SK-N-SH (cell line): ENCODE data around the gene BSG. TPM values are rescaled to one million over a fixed set of nuclear protein-coding genes. Genes with fewer than 3 reads are reported as not detected.

Experiments
- CTCF ChIA-PET: fragments of 300-600, 350-600 bp; formaldehyde crosslinking; extraction: SDS; loops from one replicate; lab custom pipeline; 2021; lab: Yijun Ruan, JAX
- POLR2A ChIA-PET: fragments of 350-600 bp; sonication (Branson Sonifier 250); formaldehyde crosslinking; extraction: SDS; loops from one replicate; lab custom pipeline; 2020; ENCODE audit warnings: antibody characterized with exemption, inconsistent platforms; lab: Yijun Ruan, JAX
- DNase-seq: peaks from one replicate; pipeline ENCODE4 v3.0.0; 2012
- H2AFZ ChIP-seq: fragments of 200-600 bp; sonication (generic); 2 replicates; pipeline ENCODE4 v1.8.1; 2016; ENCODE audit warnings: antibody characterized with exemption, mild to moderate bottlenecking, low read depth
- H3F3A ChIP-seq: fragments of 200-600 bp; sonication (generic); replicated peaks from 2 replicates; pipeline ENCODE3; 2016; ENCODE audit warnings: antibody characterized with exemption, mild to moderate bottlenecking; ENCODE audit not compliant: insufficient read depth
- H3K27ac ChIP-seq, 2 experiments: fragments of 200-500 bp in 1 of 2; fragments of 200-600 bp in 1 of 2; sonication (Bioruptor generic) in 1 of 2; sonication (generic), shearing (Covaris generic) in 1 of 2; 2 replicates each; pipeline versions ENCODE4 v1.5.1 to v1.6.1; 2014 to 2016; ENCODE audit warnings: low read depth in 2 of 2, inconsistent platforms in 1 of 2, low read length in 1 of 2, mild to moderate bottlenecking in 1 of 2, mixed read lengths in 1 of 2
- H3K27me3 ChIP-seq: fragments of 200-600 bp; sonication (generic), shearing (Covaris generic); 2 replicates; pipeline ENCODE4 v1.6.1; 2016; ENCODE audit warnings: mixed run types; ENCODE audit not compliant: insufficient read depth
- H3K36me3 ChIP-seq, 2 experiments: fragments of 200-500 bp in 1 of 2; fragments of 200-600 bp in 1 of 2; sonication (Bioruptor generic) in 1 of 2; sonication (generic) in 1 of 2; replicated peaks in 1 of 2; 2 replicates each; pipeline versions ENCODE3 to v1.5.1; 2014 to 2016; ENCODE audit warnings: low read length in 1 of 2, mild to moderate bottlenecking in 1 of 2; ENCODE audit not compliant: insufficient read depth in 2 of 2, control insufficient read depth in 1 of 2
- H3K4me1 ChIP-seq, 2 experiments: fragments of 200-500 bp in 1 of 2; fragments of 200-600 bp in 1 of 2; sonication (Bioruptor generic) in 1 of 2; sonication (generic), shearing (Covaris generic) in 1 of 2; 2 replicates each; pipeline versions ENCODE4 v1.5.1 to v1.6.1; 2014 to 2016; ENCODE audit warnings: low read depth in 1 of 2, low read length in 1 of 2, mixed run types in 1 of 2; ENCODE audit not compliant: insufficient read depth in 2 of 2, control insufficient read depth in 1 of 2
- H3K4me2 ChIP-seq: fragments of 200-600 bp; sonication (generic), shearing (Covaris generic); 2 replicates; pipeline ENCODE4 v1.6.1; 2017; ENCODE audit warnings: mixed run types
- H3K4me3 ChIP-seq, 2 experiments: fragments of 200-500 bp in 1 of 2; fragments of 200-600 bp in 1 of 2; sonication (Bioruptor generic) in 1 of 2; sonication (generic), shearing (Covaris generic) in 1 of 2; 2 replicates each; pipeline versions ENCODE4 v1.5.1 to v1.8.1; 2014 to 2016; ENCODE audit warnings: low read depth in 2 of 2, inconsistent platforms in 1 of 2, low read length in 1 of 2, mild to moderate bottlenecking in 1 of 2, mixed read lengths in 1 of 2, moderate library complexity in 1 of 2
- H3K79me2 ChIP-seq: fragments of 200-600 bp; sonication (generic); 2 replicates; pipeline ENCODE4 v1.8.1; 2017; ENCODE audit warnings: mild to moderate bottlenecking; ENCODE audit not compliant: insufficient read depth
- H3K9ac ChIP-seq: fragments of 200-600 bp; sonication (generic); 2 replicates; pipeline ENCODE4 v1.6.1; 2017; ENCODE audit warnings: mixed run types
- H3K9me2 ChIP-seq: fragments of 200-600 bp; sonication (generic); 2 replicates; pipeline ENCODE4 v1.6.1; 2017; ENCODE audit warnings: mixed run types
- H3K9me3 ChIP-seq: fragments of 200-600 bp; sonication (generic); 2 replicates; pipeline ENCODE4 v1.6.1; 2017; ENCODE audit warnings: mixed run types, mild to moderate bottlenecking, moderate library complexity
- H4K20me1 ChIP-seq: fragments of 200-600 bp; sonication (generic); 2 replicates; pipeline ENCODE4 v1.6.1; 2017; ENCODE audit warnings: mild to moderate bottlenecking, mixed run types; ENCODE audit not compliant: insufficient read depth
- CTCF ChIP-seq: fragments of 200-600 bp; sonication (generic); IDR thresholded peaks from 2 replicates; pipeline ENCODE4 v1.6.1; 2017; ENCODE audit warnings: antibody characterized with exemption, mild to moderate bottlenecking, moderate library complexity
- ELF1 ChIP-seq: IDR thresholded peaks from 2 replicates; pipeline ENCODE4 v1.4.0; 2012
- FOSL2 ChIP-seq: IDR thresholded peaks from 2 replicates; pipeline ENCODE4 v1.4.0; 2012; ENCODE audit warnings: low read depth, mild to moderate bottlenecking, moderate library complexity, borderline replicate concordance
- FOXJ3 ChIP-seq: sonication (generic); formaldehyde crosslinking; IDR thresholded peaks from 2 replicates; pipeline ENCODE4 v1.5.1; 2020; ENCODE audit warnings: mild to moderate bottlenecking, missing genetic modification reagents
- GABPA ChIP-seq: IDR thresholded peaks from 2 replicates; pipeline ENCODE4 v1.4.0; 2012; ENCODE audit warnings: low read depth, mild to moderate bottlenecking
- MAX ChIP-seq: IDR thresholded peaks from 2 replicates; pipeline ENCODE4 v1.4.0; 2012; ENCODE audit warnings: low read depth
- NRF1 ChIP-seq: IDR thresholded peaks from 2 replicates; pipeline ENCODE4 v1.6.1; 2012; ENCODE audit warnings: low read depth, mild to moderate bottlenecking, low read length
- PBX3 ChIP-seq: IDR thresholded peaks from 2 replicates; pipeline ENCODE4; 2012
- POLR2AphosphoS5 ChIP-seq: IDR thresholded peaks from 2 replicates; pipeline ENCODE4 v1.6.1; 2012; ENCODE audit warnings: low read depth, low read length
- RAD21 ChIP-seq: IDR thresholded peaks from 2 replicates; pipeline ENCODE4 v1.6.1; 2012; ENCODE audit warnings: mild to moderate bottlenecking, low read length
- RCOR1 ChIP-seq: fragments of 150-350 bp; IDR thresholded peaks from 2 replicates; pipeline ENCODE4 v1.6.1; 2017; ENCODE audit warnings: antibody characterized with exemption, low read length
- REST ChIP-seq: IDR thresholded peaks from 2 replicates; pipeline ENCODE4 v1.6.1; 2012; ENCODE audit warnings: mild to moderate bottlenecking, low read depth, low read length, moderate library complexity
- RFX5 ChIP-seq: IDR thresholded peaks from 2 replicates; pipeline ENCODE4 v1.6.1; 2012; ENCODE audit warnings: mild to moderate bottlenecking, improper control_type of control experiment, low read length
- RXRA ChIP-seq: IDR thresholded peaks from 2 replicates; pipeline ENCODE4 v1.4.0; 2012; ENCODE audit warnings: low read depth, mild to moderate bottlenecking, borderline replicate concordance
- SIN3A ChIP-seq: IDR thresholded peaks from 2 replicates; pipeline ENCODE4 v1.6.1; 2012; ENCODE audit warnings: low read depth, mild to moderate bottlenecking, low read length, moderate library complexity, borderline replicate concordance
- SMC3 ChIP-seq: IDR thresholded peaks from 2 replicates; pipeline ENCODE4 v1.6.1; 2012; ENCODE audit warnings: low read depth, low read length, improper control_type of control experiment
- TEAD4 ChIP-seq: IDR thresholded peaks from 2 replicates; pipeline ENCODE4 v1.4.0; 2012; ENCODE audit warnings: mild to moderate bottlenecking, borderline replicate concordance; ENCODE audit not compliant: insufficient read depth
- WGBS: methylation state at CpG from one replicate; pipeline ENCODE4 v1.1.6; 2017; ENCODE audit warnings: low lambda C conversion rate; 5-methylcytosine and 5-hydroxymethylcytosine counted together
- polyA plus RNA-seq, 3 experiments: library from polyadenylated mRNA; depleted of rRNA; stranded (reverse); fragments of >200 nt; gene quantifications; 2 replicates each; pipeline ENCODE4 v1.2.3, GENCODE V29; 2012

BSG gene
- polyA plus RNA-seq, 1 of the 3 experiments (the other 2 are of a cell fraction), result 835 TPM

- TF ChIP-seq CTCF (no peak), ELF1 (no peak), RAD21 (no peak), RFX5 (no peak), FOXJ3 (no peak), REST (peak; percentile 65; the same call in 1 of the 2 replicates)
These were observed 25.3 kb downstream of the BSG start (continued) for GRCh38 chr19:597406-598315.

- Histone ChIP-seq H3K9me3 (no peaks in the 10 kb centered on the region), H3K4me3 (no peak overlapping the region), H3K27ac (no peak overlapping the region), H3K4me1 (peaks cover 0 to 3% of the 10 kb centered on the region in 2 experiments; a peak in 1 of 4 replicates), H2AFZ (no peak overlapping the region), H4K20me1 (peaks cover 15% of the 10 kb centered on the region), H3K27me3 (no peaks in the 10 kb centered on the region), H3F3A (peaks cover 3% of the 10 kb centered on the region), H3K36me3 (no peaks in the 10 kb centered on the region), H3K4me2 (no peak overlapping the region), H3K9ac (no peak overlapping the region), H3K79me2 (peaks cover 4% of the 10 kb centered on the region; the same call in 1 of the 2 replicates), H3K9me2 (no peaks in the 10 kb centered on the region)
- TF ChIP-seq GABPA (no peak), RXRA (no peak), SIN3A (no peak), SMC3 (no peak), NRF1 (no peak), RAD21 (no peak), MAX (no peak), PBX3 (no peak), POLR2AphosphoS5 (no peak), TEAD4 (no peak), FOSL2 (no peak), RCOR1 (no peak)
- ChIA-PET POLR2A (no interaction called here), CTCF (no interaction called here)
- no peak for DNase-seq
- 88% methylated on average over 25 of the region's 28 CpGs for WGBS
These were observed 28.9 kb downstream of the BSG start for GRCh38 chr19:601310-601709.
